GM19395 (cell line): ENCODE measurements around the gene LARGE1.

Experiments used
- ATAC-seq: cut with Tn5 transposase; IDR thresholded peaks from one replicate; pipeline ENCODE4 v1.9.1; 2021; ENCODE audit warnings: mild to moderate bottlenecking, moderate library complexity; ENCODE audit not compliant: unreplicated experiment

LARGE1 gene

GRCh38 chr22:33674357-33674756 lies 245.9 kb downstream of the LARGE1 start:
- no peak for ATAC-seq

GRCh38 chr22:33669746-33670145 lies 250.5 kb downstream of the LARGE1 start:
- no peak for ATAC-seq

- no peak for ATAC-seq
These were observed 253.2 kb downstream of the LARGE1 start for GRCh38 chr22:33666961-33667619.

- ATAC-seq = no peak
These were observed 253.9 kb downstream of the LARGE1 start for GRCh38 chr22:33666279-33666960.

GRCh38 chr22:33659448-33659847 lies 260.8 kb downstream of the LARGE1 start:
- ATAC-seq = no peak

- no peak for ATAC-seq
These were observed 261.5 kb downstream of the LARGE1 start for GRCh38 chr22:33658775-33659174.

GRCh38 chr22:33657670-33658069 lies 262.6 kb downstream of the LARGE1 start:
- ATAC-seq = no peak

- no peak for ATAC-seq
These were observed 263.3 kb downstream of the LARGE1 start for GRCh38 chr22:33656808-33657628.

- ATAC-seq = no peak
These were observed 265.9 kb downstream of the LARGE1 start for GRCh38 chr22:33654173-33654895.

GRCh38 chr22:33653532-33654063 lies 266.7 kb downstream of the LARGE1 start:
- ATAC-seq = no peak

- ATAC-seq = no peak
These were observed 267.7 kb downstream of the LARGE1 start for GRCh38 chr22:33652615-33653014.

- ATAC-seq = no peak
These were observed 270.0 kb downstream of the LARGE1 start for GRCh38 chr22:33650244-33650643.

GRCh38 chr22:33648478-33648877 lies 271.8 kb downstream of the LARGE1 start:
- no peak for ATAC-seq

GRCh38 chr22:33640900-33641299 lies 279.4 kb downstream of the LARGE1 start:
- ATAC-seq = no peak

GRCh38 chr22:33639588-33640254 lies 280.6 kb downstream of the LARGE1 start:
- ATAC-seq = no peak

GRCh38 chr22:33635766-33636165 lies 284.5 kb downstream of the LARGE1 start:
- ATAC-seq = no peak

GRCh38 chr22:33631777-33632176 lies 288.5 kb downstream of the LARGE1 start:
- ATAC-seq = no peak

GRCh38 chr22:33625959-33626358 lies 294.3 kb downstream of the LARGE1 start:
- ATAC-seq = no peak

- ATAC-seq = no peak
These were observed 300.2 kb downstream of the LARGE1 start for GRCh38 chr22:33620085-33620484.

GRCh38 chr22:33606504-33606903 lies 313.8 kb downstream of the LARGE1 start:
- no peak for ATAC-seq
